ENCODE results near the gene KLC3. TPM values are rescaled to one million over a fixed set of nuclear protein-coding genes. Genes with fewer than 3 reads are reported as not detected.

The KLC3 gene
- total RNA-seq (2022; extraction: Qiagen RNA extraction), result 0.62 to 1.3 TPM (median 1.1 TPM) in 5 replicates

DNA sequence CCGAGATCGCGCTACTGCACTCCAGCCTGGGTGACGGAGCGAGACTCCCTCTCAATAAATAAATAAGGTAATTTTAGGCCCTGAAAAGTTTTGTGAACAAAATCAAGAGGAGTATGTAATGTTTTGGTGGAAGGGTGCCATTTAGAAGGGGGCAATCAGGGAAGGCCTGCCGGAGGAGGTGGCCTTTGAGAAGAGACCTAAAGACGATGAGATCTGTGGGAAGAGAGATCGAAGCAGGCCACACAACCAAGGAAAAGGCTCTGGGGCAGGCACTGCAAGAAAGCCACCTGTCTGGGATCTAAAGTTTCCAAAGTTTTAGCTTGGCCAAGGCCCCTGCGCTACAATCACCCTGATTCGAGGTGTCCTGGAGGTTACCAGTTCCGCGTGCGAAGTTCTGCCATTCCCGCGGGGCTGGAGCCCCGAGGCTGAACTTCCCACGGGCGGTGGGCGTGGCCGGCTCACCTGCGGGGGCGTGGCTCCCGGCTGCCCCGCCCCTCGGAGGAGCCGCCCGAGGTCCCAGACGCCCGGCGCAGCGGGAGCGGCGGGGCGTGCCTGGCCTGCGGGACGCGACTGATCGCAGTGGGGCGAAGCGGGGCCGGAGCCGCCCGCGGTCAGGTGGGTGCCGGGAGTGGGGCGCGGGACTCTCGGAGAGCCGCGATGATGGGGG lies at the start of gene KLC3:
Gene KLC3 (plus strand): TSS at position 519 of the 667 bp plus-strand sequence. CDS start 4,792 bp downstream, outside the sequence.

DNA sequence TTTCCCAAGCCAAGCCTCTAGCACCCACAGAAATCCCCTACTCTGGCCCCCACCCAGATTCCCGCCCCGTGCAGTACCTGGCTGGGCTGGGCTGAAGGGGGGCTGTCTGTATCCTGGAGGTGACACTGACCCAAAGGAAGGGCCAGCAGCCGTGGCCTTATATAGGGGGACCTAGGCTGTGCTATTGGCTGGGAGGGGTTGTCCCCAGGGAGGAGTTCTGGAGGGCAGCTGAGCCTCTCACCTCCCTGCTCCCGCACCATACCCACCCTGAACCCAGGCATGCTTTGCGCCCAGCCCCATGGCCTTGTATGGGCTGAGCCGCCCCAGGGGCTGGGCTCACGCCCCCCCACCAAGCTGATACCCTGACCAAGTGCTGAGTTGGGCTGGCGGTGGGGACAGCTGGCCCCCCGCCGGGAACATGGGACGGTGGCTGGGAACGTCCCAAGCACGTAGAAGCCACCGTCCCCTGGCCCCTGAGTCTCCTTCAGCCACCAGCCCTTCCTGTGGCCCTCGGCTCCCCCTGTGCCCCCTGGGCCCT lies 17.7 kb upstream of the KLC3 start, which contains the start of gene CKM:
Gene CKM (minus strand): TSS at position 132 of the 538 bp plus-strand sequence. CDS start 3,162 bp downstream, outside the sequence.

DNA sequence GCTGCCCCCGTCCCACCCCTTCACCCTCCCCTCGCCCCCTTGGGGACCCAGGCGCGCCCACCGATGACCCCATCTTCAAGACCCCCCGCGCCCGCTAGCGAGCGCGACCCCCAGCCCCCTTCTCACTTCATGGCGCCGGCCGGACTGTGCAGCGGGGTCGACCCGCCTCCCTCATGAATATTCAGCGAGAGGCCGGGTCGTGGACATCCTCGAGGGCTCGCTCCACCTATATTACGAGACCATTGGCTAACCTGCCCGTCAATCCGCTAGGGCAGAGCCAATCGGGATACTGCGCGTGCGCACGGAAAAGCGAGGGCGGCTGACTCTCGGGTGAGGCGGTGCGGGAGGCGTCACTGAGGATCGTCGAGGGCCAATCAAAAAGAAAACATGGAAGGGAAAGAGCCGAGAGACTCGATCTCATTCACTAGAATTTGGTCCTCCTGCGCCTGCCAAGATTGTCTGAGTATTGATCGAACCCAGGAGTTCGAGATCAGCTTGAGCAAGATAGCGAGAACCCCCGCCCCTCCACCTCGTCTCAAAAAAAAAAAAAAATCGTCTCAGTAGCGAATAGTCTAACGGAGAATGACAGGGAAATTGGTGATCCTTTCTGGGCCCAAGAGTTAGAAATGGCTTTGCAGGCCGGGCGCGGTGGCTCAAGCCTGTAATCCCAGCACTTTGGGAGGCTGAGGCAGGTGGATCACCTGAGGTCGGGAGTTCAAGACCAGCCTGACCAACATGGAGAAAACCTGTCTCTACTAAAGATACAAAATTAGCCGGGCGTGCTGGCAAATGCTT lies 30.1 kb downstream of the KLC3 start, which contains the start of gene ERCC2:
Gene ERCC2 (minus strand): TSS at position 164 of the 795 bp plus-strand sequence. CDS start 33 bp downstream, at position 131.

Other genes with a start within 250 kb of the KLC3 start
- 27.7 to 43.9 TPM (median 36.7 TPM) in 5 replicates for gene PPP1R37, start 247.6 kb upstream of the KLC3 start, total RNA-seq (2022; extraction: Qiagen RNA extraction)
- gene NKPD1, start 179.8 kb upstream of the KLC3 start, total RNA-seq (2022; extraction: Qiagen RNA extraction), result 0.56 to 1.1 TPM (median 0.95 TPM) in 5 replicates
- 37.4 to 41.2 TPM (median 39.7 TPM) in 5 replicates for gene TRAPPC6A, start 162.5 kb upstream of the KLC3 start, total RNA-seq (2022; extraction: Qiagen RNA extraction)
- 28.9 to 38.4 TPM (median 36.0 TPM) in 5 replicates for gene BLOC1S3, start 162.0 kb upstream of the KLC3 start, total RNA-seq (2022; extraction: Qiagen RNA extraction)
- gene EXOC3L2, start 95.3 kb upstream of the KLC3 start, total RNA-seq (2022; extraction: Qiagen RNA extraction), result 0.89 to 2.7 TPM (median 1.8 TPM) in 5 replicates
- 8.6 to 11.7 TPM (median 9.8 TPM) in 5 replicates for gene MARK4, start 89.5 kb upstream of the KLC3 start, total RNA-seq (2022; extraction: Qiagen RNA extraction)
- 0.08 to 0.09 TPM in 2 of 5 replicates, not detected in the others for gene CKM, start 17.9 kb upstream of the KLC3 start, total RNA-seq (2022; extraction: Qiagen RNA extraction)
- 9.5 to 13.9 TPM (median 12.7 TPM) in 5 replicates for gene ERCC2, start 29.8 kb downstream of the KLC3 start, total RNA-seq (2022; extraction: Qiagen RNA extraction)
- gene PPP1R13L, start 64.3 kb downstream of the KLC3 start, total RNA-seq (2022; extraction: Qiagen RNA extraction), result 32.4 to 52.2 TPM (median 43.0 TPM) in 5 replicates
- gene POLR1G, start 65.9 kb downstream of the KLC3 start, total RNA-seq (2022; extraction: Qiagen RNA extraction), result 41.3 to 57.6 TPM (median 55.5 TPM) in 5 replicates
- gene ERCC1, start 83.2 kb downstream of the KLC3 start, total RNA-seq (2022; extraction: Qiagen RNA extraction), result 149 to 178 TPM (median 171 TPM) in 5 replicates
- 8.6 to 13.4 TPM (median 11.1 TPM) in 5 replicates for gene FOSB, start 127.2 kb downstream of the KLC3 start, total RNA-seq (2022; extraction: Qiagen RNA extraction)
- gene RTN2, start 156.3 kb downstream of the KLC3 start, total RNA-seq (2022; extraction: Qiagen RNA extraction), result 10.8 to 17.9 TPM (median 13.1 TPM) in 5 replicates
- gene PPM1N, start 157.7 kb downstream of the KLC3 start, total RNA-seq (2022; extraction: Qiagen RNA extraction), result 6.0 to 7.2 TPM (median 6.8 TPM) in 5 replicates
- 226 to 268 TPM (median 254 TPM) in 5 replicates for gene VASP, start 166.7 kb downstream of the KLC3 start, total RNA-seq (2022; extraction: Qiagen RNA extraction)
- 11.7 to 21.3 TPM (median 20.2 TPM) in 5 replicates for gene OPA3, start 244.1 kb downstream of the KLC3 start, total RNA-seq (2022; extraction: Qiagen RNA extraction)